OCI-LY7 (cell line): ENCODE results near the gene EIF3K. TPM values are rescaled to one million over a fixed set of nuclear protein-coding genes. Genes with fewer than 3 reads are reported as not detected.

ENCODE experiments used
- BruUV-seq: library from RNA; stranded (reverse); fragments of 400-500 nt; replicated peaks from 2 replicates; lab custom pipeline; 2021; lab: Mats Ljungman, UMichigan
- CTCF ChIA-PET: fragments of 300-600 bp; sonication (Branson Sonifier 250); formaldehyde crosslinking; loops from one replicate; lab custom pipeline; 2022; ENCODE audit warnings: antibody characterized with exemption; ENCODE audit not compliant: unreplicated experiment; lab: Charles Lee
- POLR2A ChIA-PET: fragments of 300-600 bp; sonication (Branson Sonifier 250); formaldehyde crosslinking; loops from one replicate; lab custom pipeline; 2022; ENCODE audit warnings: antibody characterized with exemption; lab: Charles Lee
- DNase-seq: peaks from one replicate; pipeline ENCODE4 v3.0.0-alpha.2; 2015; ENCODE audit warnings: low spot score
- H2AFZ ChIP-seq: fragments of 200-600 bp; sonication (generic), shearing (Covaris generic); 2 replicates; pipeline ENCODE4 v1.6.1; 2014; ENCODE audit warnings: mild to moderate bottlenecking, antibody characterized with exemption, low read length, moderate library complexity
- H3K27ac ChIP-seq: fragments of 200-600 bp; sonication (generic); 2 replicates; pipeline ENCODE4 v1.5.1; 2014; ENCODE audit warnings: mixed run types, low read depth, mild to moderate bottlenecking, moderate library complexity, low read length, inconsistent platforms; ENCODE audit not compliant: poor library complexity, severe bottlenecking
- H3K36me3 ChIP-seq: fragments of 200-600 bp; sonication (generic); 2 replicates; pipeline ENCODE4 v1.6.1; 2014; ENCODE audit warnings: mild to moderate bottlenecking, antibody characterized with exemption, low read length, moderate library complexity, mixed read lengths; ENCODE audit not compliant: insufficient read depth
- H3K4me1 ChIP-seq: fragments of 200-600 bp; sonication (generic); 2 replicates; pipeline ENCODE4 v1.5.1; 2014; ENCODE audit warnings: mild to moderate bottlenecking, low read length; ENCODE audit not compliant: insufficient read depth, poor library complexity, severe bottlenecking
- H3K4me2 ChIP-seq: fragments of 200-600 bp; sonication (generic); 2 replicates; pipeline ENCODE4 v1.6.1; 2014; ENCODE audit warnings: mild to moderate bottlenecking, low read length
- H3K4me3 ChIP-seq: fragments of 200-600 bp; sonication (generic); 2 replicates; pipeline ENCODE4 v1.5.1; 2014; ENCODE audit warnings: mild to moderate bottlenecking, low read depth, low read length; ENCODE audit not compliant: poor library complexity, severe bottlenecking
- H3K79me2 ChIP-seq: fragments of 200-600 bp; sonication (generic); 2 replicates; pipeline ENCODE4 v1.6.1; 2016; ENCODE audit warnings: low read depth, mild to moderate bottlenecking, low read length, moderate library complexity, mixed read lengths; ENCODE audit not compliant: insufficient read depth
- H3K9me2 ChIP-seq: fragments of 200-600 bp; sonication (generic); 2 replicates; pipeline ENCODE4 v1.6.1; 2016; ENCODE audit warnings: mild to moderate bottlenecking, low read length, mixed read lengths; ENCODE audit not compliant: insufficient read depth
- H3K9me3 ChIP-seq: fragments of 200-600 bp; sonication (generic); 2 replicates; pipeline ENCODE4 v1.6.1; 2014; ENCODE audit warnings: mild to moderate bottlenecking, mixed run types, low read length, mixed read lengths
- H4K20me1 ChIP-seq: fragments of 200-600 bp; sonication (generic); 2 replicates; pipeline ENCODE4 v1.6.1; 2014; ENCODE audit warnings: mild to moderate bottlenecking, antibody characterized with exemption, low read length, moderate library complexity, mixed read lengths; ENCODE audit not compliant: insufficient read depth
- CTCF ChIP-seq: fragments of 200-600 bp; sonication (generic); conservative IDR thresholded peaks from 2 replicates; pipeline ENCODE4 v1.5.1; 2014; ENCODE audit warnings: mild to moderate bottlenecking, antibody characterized with exemption, low read length, moderate library complexity, mixed read lengths
- EZH2phosphoT487 ChIP-seq: fragments of 200-600 bp; sonication (generic); IDR thresholded peaks from 2 replicates; pipeline ENCODE4 v1.6.1; 2018; ENCODE audit warnings: low read depth, borderline replicate concordance, mild to moderate bottlenecking, mixed run types, antibody characterized with exemption, low read length, moderate library complexity, mixed read lengths
- intact Hi-C: fragments of 100-400 bp; cut with micrococcal nuclease; formaldehyde crosslinking; loops from one replicate; pipeline ENCODE4 v1.10.0; 2022; ENCODE audit not compliant: unreplicated experiment
- total RNA-seq, 2 experiments: library from RNA; depleted of rRNA in 1 of 2; stranded (reverse); fragments of >200 nt in 1 of 2; shearing (Covaris generic) in 1 of 2; gene quantifications; 2 replicates each; pipeline ENCODE4 v1.2.3, GENCODE V29; 2014 to 2022

EIF3K gene
- total RNA-seq, 2 experiments from 2014 or later: 321 to 364 TPM

GRCh38 chr19:38678891-38679494 lies 60.0 kb downstream of the EIF3K start:
- no TSS peak for BruUV-seq
- intact Hi-C loops: no loop called here
- H3K36me3 ChIP-seq: peaks cover 21% of the 10 kb centered on the region
- H3K9me3 ChIP-seq: no peaks in the 10 kb centered on the region
- ChIA-PET CTCF (no interaction called here), POLR2A (no interaction called here)
- H3K27ac ChIP-seq: no peak overlapping the region
- TF ChIP-seq EZH2phosphoT487 (no peak), CTCF (no peak)
- peaks cover 5% of the 10 kb centered on the region; the same call in 1 of the 2 replicates for H4K20me1 ChIP-seq
- no peak for DNase-seq
- H3K4me2 ChIP-seq: no peak overlapping the region
- H3K4me1 ChIP-seq: peaks cover 18% of the 10 kb centered on the region
- no peak overlapping the region for H3K4me3 ChIP-seq
- no peaks in the 10 kb centered on the region for H3K9me2 ChIP-seq
- H2AFZ ChIP-seq: no peak overlapping the region
- H3K79me2 ChIP-seq: peaks cover 15% of the 10 kb centered on the region; the same call in 1 of the 2 replicates

DNA sequence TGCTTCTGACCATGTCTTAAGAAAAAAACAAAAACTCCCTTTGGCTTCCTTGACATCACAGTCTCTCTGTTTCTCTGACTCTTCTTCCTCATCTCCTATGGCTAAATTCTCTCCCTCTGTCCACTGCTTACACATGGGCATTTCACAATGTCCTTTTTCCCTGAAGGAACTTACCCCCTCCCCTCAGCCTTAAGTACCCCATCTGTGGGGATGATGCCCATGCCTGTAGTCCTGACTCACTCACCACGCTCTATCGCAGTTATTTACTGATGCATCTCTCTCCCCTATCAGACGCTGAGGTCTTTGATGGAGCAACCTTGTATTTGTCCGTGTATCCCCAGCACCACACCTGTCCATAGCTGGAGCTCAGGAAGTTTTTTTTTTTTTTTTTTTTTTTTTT lies 60.9 kb downstream of the EIF3K start:
- no peak for DNase-seq
- Histone ChIP-seq H3K9me2 (no peaks in the 10 kb centered on the region), H3K79me2 (peaks cover 15% of the 10 kb centered on the region; the same call in 1 of the 2 replicates), H4K20me1 (peaks cover 5% of the 10 kb centered on the region; the same call in 1 of the 2 replicates), H2AFZ (no peak overlapping the region), H3K4me3 (no peak overlapping the region), H3K9me3 (no peaks in the 10 kb centered on the region), H3K4me2 (no peak overlapping the region), H3K4me1 (peaks cover 18% of the 10 kb centered on the region), H3K27ac (no peak overlapping the region), H3K36me3 (peaks cover 21% of the 10 kb centered on the region)
- intact Hi-C loops: no loop called here
- ChIA-PET POLR2A (interaction anchor here (0.6 kb wide), 1 partner anchor 46 kb away, joined by 5 read pairs; no protein-coding TSS in a partner anchor), CTCF (no interaction called here)
- BruUV-seq: no TSS peak
- TF ChIP-seq EZH2phosphoT487 (no peak), CTCF (no peak)

DNA sequence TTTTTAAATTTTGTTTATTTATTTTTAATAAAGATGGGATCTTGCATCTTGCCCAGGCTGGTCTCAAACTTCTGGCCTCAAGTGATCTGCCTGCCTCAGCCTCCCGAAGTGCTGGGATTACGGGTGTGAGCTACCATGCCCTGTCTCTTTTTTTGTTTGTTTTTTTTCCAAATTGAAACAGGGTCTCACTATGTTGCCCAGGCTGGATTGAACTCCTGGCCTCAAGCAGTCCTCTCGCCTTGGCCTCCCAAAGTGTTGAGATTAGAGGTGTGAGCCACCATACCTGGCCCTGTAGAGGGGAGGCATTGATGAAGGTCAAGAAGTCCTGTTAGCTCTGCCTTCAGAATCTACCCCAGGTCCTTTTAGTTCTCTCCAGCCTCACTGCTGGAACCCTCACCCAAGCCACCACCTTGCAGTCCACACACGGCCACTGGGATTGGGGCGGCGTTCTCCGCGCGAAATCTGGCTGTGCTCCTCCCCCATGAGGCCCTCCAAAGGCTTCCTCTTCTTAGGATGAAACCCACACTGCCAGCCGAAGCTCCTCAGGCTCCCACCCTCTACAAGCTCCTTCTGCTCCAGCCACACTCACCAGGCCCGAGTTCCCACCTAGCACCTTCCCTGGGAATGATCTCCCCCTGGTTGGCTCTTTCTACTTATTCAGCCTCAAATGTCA lies 63.3 kb downstream of the EIF3K start:
- POLR2A ChIA-PET: no interaction called here
- no peak for DNase-seq
- intact Hi-C loops: no loop called here
- Histone ChIP-seq H3K9me3 (no peaks in the 10 kb centered on the region), H3K79me2 (peaks cover 23% of the 10 kb centered on the region; the same call in 1 of the 2 replicates), H3K4me1 (peaks cover 10% of the 10 kb centered on the region), H3K4me2 (no peak overlapping the region), H3K36me3 (peaks cover 11% of the 10 kb centered on the region), H3K4me3 (no peak overlapping the region), H3K27ac (no peak overlapping the region), H2AFZ (no peak overlapping the region), H3K9me2 (no peaks in the 10 kb centered on the region), H4K20me1 (no peaks in the 10 kb centered on the region)
- CTCF ChIA-PET: no interaction called here
- BruUV-seq: no TSS peak
- TF ChIP-seq CTCF (no peak), EZH2phosphoT487 (no peak)
